Measurements from ENCODE around the gene AGRP. TPM values are rescaled to one million over a fixed set of nuclear protein-coding genes. Genes with fewer than 3 reads are reported as not detected.

AGRP gene
- total RNA-seq, 1 experiment from 2014 or later = not detected

GRCh38 chr16:67506468-67506867 is 23.1 kb upstream of the AGRP start:
- H3K4me1 Mint-ChIP-seq (ENCODE audit: low read depth, unreplicated experiment) = no peaks in the 10 kb centered on the region
- no peak for DNase-seq
- intact Hi-C loops (cut with micrococcal nuclease; ENCODE audit: unreplicated experiment) = no loop called here
- no peaks in the 10 kb centered on the region for H3K27me3 Mint-ChIP-seq (ENCODE audit: unreplicated experiment)
- no peak overlapping the region for H3K27ac Mint-ChIP-seq (ENCODE audit: unreplicated experiment)
- no TSS peak for BruUV-seq (replicated peaks)
- TF ChIP-seq CTCF (IDR thresholded peaks at IDR 0.05; ENCODE audit: unreplicated experiment) = no peak
- CTCF ChIA-PET = interaction anchor here (1.4 kb wide), 1 partner anchor 15 kb away, joined by 3 read pairs; no protein-coding TSS in a partner anchor
- no peaks in the 10 kb centered on the region for H3K9me3 Mint-ChIP-seq (ENCODE audit: low read depth, unreplicated experiment)
- H3K36me3 Mint-ChIP-seq (ENCODE audit: insufficient read depth, unreplicated experiment) = no peaks in the 10 kb centered on the region
- no peak overlapping the region for H3K4me3 Mint-ChIP-seq (ENCODE audit: low read depth, unreplicated experiment)

- TF ChIP-seq CTCF (IDR thresholded peaks at IDR 0.05; ENCODE audit: unreplicated experiment) = no peak
- no peaks in the 10 kb centered on the region for H3K9me3 Mint-ChIP-seq (ENCODE audit: low read depth, unreplicated experiment)
- no peak overlapping the region for H3K27ac Mint-ChIP-seq (ENCODE audit: unreplicated experiment)
- DNase-seq = no peak
- H3K36me3 Mint-ChIP-seq (ENCODE audit: insufficient read depth, unreplicated experiment) = no peaks in the 10 kb centered on the region
- no peaks in the 10 kb centered on the region for H3K27me3 Mint-ChIP-seq (ENCODE audit: unreplicated experiment)
- CTCF ChIA-PET = interaction anchor here (0.6 kb wide), 1 partner anchor 74 kb away, joined by 3 read pairs; no protein-coding TSS in a partner anchor
- H3K4me1 Mint-ChIP-seq (ENCODE audit: low read depth, unreplicated experiment) = no peaks in the 10 kb centered on the region
- no peak overlapping the region for H3K4me3 Mint-ChIP-seq (ENCODE audit: low read depth, unreplicated experiment)
- no TSS peak for BruUV-seq (replicated peaks)
- intact Hi-C loops (cut with micrococcal nuclease; ENCODE audit: unreplicated experiment) = no loop called here
These were observed 21.0 kb upstream of the AGRP start for GRCh38 chr16:67504031-67505021.

DNA sequence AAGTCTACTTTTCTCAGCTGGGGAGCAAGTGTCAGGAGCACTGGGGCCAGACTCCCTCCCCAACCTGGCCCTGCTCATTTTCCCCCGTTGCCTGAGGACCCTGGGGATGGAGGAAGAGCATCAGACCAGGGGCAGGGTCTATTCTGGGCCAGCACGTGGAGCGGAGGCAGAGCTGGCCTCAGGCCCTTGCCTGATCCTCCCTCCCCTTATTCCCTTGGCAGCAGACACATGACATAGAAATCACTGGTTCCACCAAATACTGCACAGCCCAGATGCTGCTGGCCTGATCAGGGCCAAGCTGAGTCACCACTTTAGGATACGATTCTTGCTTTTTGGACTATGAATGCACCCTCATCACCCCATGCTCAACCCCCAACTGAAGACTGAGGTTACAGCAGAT is 15.8 kb upstream of the AGRP start:
- CTCF ChIA-PET = interaction anchor here (0.6 kb wide), 1 partner anchor 33 kb away, joined by 3 read pairs; no protein-coding TSS in a partner anchor
- Mint-ChIP-seq H3K27me3 (ENCODE audit: unreplicated experiment) (no peaks in the 10 kb centered on the region), H3K4me3 (ENCODE audit: low read depth, unreplicated experiment) (no peak overlapping the region)

More for the DNA sequence above, 15.8 kb upstream of the AGRP start:
- Mint-ChIP-seq H3K9me3 (ENCODE audit: low read depth, unreplicated experiment) (no peaks in the 10 kb centered on the region), H3K27ac (ENCODE audit: unreplicated experiment) (no peak overlapping the region), H3K4me1 (ENCODE audit: low read depth, unreplicated experiment) (no peaks in the 10 kb centered on the region), H3K36me3 (ENCODE audit: insufficient read depth, unreplicated experiment) (no peaks in the 10 kb centered on the region)
- DNase-seq = no peak
- BruUV-seq (replicated peaks) = no TSS peak
- intact Hi-C loops (cut with micrococcal nuclease; ENCODE audit: unreplicated experiment) = no loop called here
- TF ChIP-seq CTCF (IDR thresholded peaks at IDR 0.05; ENCODE audit: unreplicated experiment) = no peak

Measured in Calu3 (cell line).